Measurements from ENCODE around the gene RPUSD3. TPM values are rescaled to one million over a fixed set of nuclear protein-coding genes. Genes with fewer than 3 reads are reported as not detected.
"Not testable (repeated sequence)": the region's sequence is repeated elsewhere in the genome, so short reads cannot be mapped to it uniquely, and the experiment has no call there.

Gene RPUSD3
- total RNA-seq, 1 experiment from 2014 or later, result 53.2 TPM

GRCh38 chr3:9878700-9879099 lies 34.9 kb upstream of the RPUSD3 start:
- POLR2A ChIA-PET (ENCODE audit: unreplicated experiment), result no interaction called here
- intact Hi-C loops (cut with micrococcal nuclease; ENCODE audit: unreplicated experiment), result no loop called here
- H3K9me3 ChIP-seq (ENCODE audit: insufficient read depth, low read depth), result no peaks in the 10 kb centered on the region
- H2AFZ ChIP-seq, result no peak overlapping the region
- peaks cover 15% of the 10 kb centered on the region for H3F3A ChIP-seq (ENCODE audit: insufficient read depth, low read depth)
- no peaks in the 10 kb centered on the region for H3K36me3 ChIP-seq (ENCODE audit: low read depth)
- H3K27me3 ChIP-seq (ENCODE audit: insufficient read depth, low read depth), result no peaks in the 10 kb centered on the region
- BruUV-seq (replicated peaks), result no TSS peak
- H4K20me1 ChIP-seq (ENCODE audit: insufficient read depth), result no peaks in the 10 kb centered on the region
- peaks cover 31% of the 10 kb centered on the region for H3K4me1 ChIP-seq (replicated peaks; ENCODE audit: insufficient read depth)
- no peaks in the 10 kb centered on the region for H3K9me2 ChIP-seq (ENCODE audit: insufficient read depth)
- H3K4me2 ChIP-seq, result peak overlapping the region; percentile 29; the same call in 1 of the 2 replicates
- CTCF ChIA-PET, result no interaction called here
- no peak overlapping the region for H3K27ac ChIP-seq
- H3K4me3 ChIP-seq, result no peak overlapping the region
- TF ChIP-seq EZH2 (IDR thresholded peaks at IDR 0.05; ENCODE audit: low read depth) (no peak), CTCF (conservative IDR thresholded peaks at IDR 0.05) (no peak)
- H3K79me2 ChIP-seq (ENCODE audit: low read depth), result no peaks in the 10 kb centered on the region
- DNase-seq, result no peak

- DNase-seq, result no peak
- peaks cover 36% of the 10 kb centered on the region for H3K4me1 ChIP-seq (replicated peaks; ENCODE audit: insufficient read depth)
- no TSS peak for BruUV-seq (replicated peaks)
Observed at GRCh38 chr3:9876991-9877390, 33.2 kb upstream of the RPUSD3 start.

GRCh38 chr3:9876255-9876654 lies 32.4 kb upstream of the RPUSD3 start:
- H3K79me2 ChIP-seq (ENCODE audit: low read depth); H3K27ac ChIP-seq; DNase-seq; POLR2A ChIA-PET (ENCODE audit: unreplicated experiment); H3K36me3 ChIP-seq (ENCODE audit: low read depth); BruUV-seq (replicated peaks); H3K9me2 ChIP-seq (ENCODE audit: insufficient read depth); H2AFZ ChIP-seq; H3K27me3 ChIP-seq (ENCODE audit: insufficient read depth, low read depth); CTCF ChIA-PET; H3K9me3 ChIP-seq (ENCODE audit: insufficient read depth, low read depth); H3K4me2 ChIP-seq; H3K4me3 ChIP-seq; H4K20me1 ChIP-seq (ENCODE audit: insufficient read depth); intact Hi-C loops (cut with micrococcal nuclease; ENCODE audit: unreplicated experiment): not testable (repeated sequence)
- Histone ChIP-seq H3K4me1 (replicated peaks; ENCODE audit: insufficient read depth) (peaks cover 43% of the 10 kb centered on the region), H3F3A (ENCODE audit: insufficient read depth, low read depth) (peaks cover 11% of the 10 kb centered on the region; the same call in 1 of the 2 replicates)

More at GRCh38 chr3:9876991-9877390, 33.2 kb upstream of the RPUSD3 start:
- intact Hi-C loops (cut with micrococcal nuclease; ENCODE audit: unreplicated experiment), result no loop called here
- TF ChIP-seq EZH2 (IDR thresholded peaks at IDR 0.05; ENCODE audit: low read depth), result no peak
- TF ChIP-seq CTCF (conservative IDR thresholded peaks at IDR 0.05), result no peak
- Histone ChIP-seq H3K27me3 (ENCODE audit: insufficient read depth, low read depth) (no peaks in the 10 kb centered on the region), H2AFZ (no peak overlapping the region), H4K20me1 (ENCODE audit: insufficient read depth) (no peaks in the 10 kb centered on the region), H3K9me3 (ENCODE audit: insufficient read depth, low read depth) (no peaks in the 10 kb centered on the region), H3K27ac (no peak overlapping the region), H3F3A (ENCODE audit: insufficient read depth, low read depth) (peaks cover 8% of the 10 kb centered on the region; the same call in 1 of the 2 replicates), H3K36me3 (ENCODE audit: low read depth) (no peaks in the 10 kb centered on the region), H3K9me2 (ENCODE audit: insufficient read depth) (no peaks in the 10 kb centered on the region), H3K4me2 (no peak overlapping the region), H3K4me3 (no peak overlapping the region), H3K79me2 (ENCODE audit: low read depth) (no peaks in the 10 kb centered on the region)
- ChIA-PET CTCF (interaction anchor here (0.7 kb wide), 1 partner anchor 35 kb away, joined by 3 read pairs; no protein-coding TSS in a partner anchor), POLR2A (ENCODE audit: unreplicated experiment) (no interaction called here)

GRCh38 chr3:9875448-9875847 lies 31.6 kb upstream of the RPUSD3 start:
- POLR2A ChIA-PET (ENCODE audit: unreplicated experiment), result no interaction called here

GRCh38 chr3:9872067-9872466 lies 28.3 kb upstream of the RPUSD3 start:
- peaks cover 18% of the 10 kb centered on the region for H3F3A ChIP-seq (ENCODE audit: insufficient read depth, low read depth)
- H2AFZ ChIP-seq; H3K4me2 ChIP-seq; H3K36me3 ChIP-seq (ENCODE audit: low read depth); H3K27ac ChIP-seq; BruUV-seq (replicated peaks); POLR2A ChIA-PET (ENCODE audit: unreplicated experiment); DNase-seq; intact Hi-C loops (cut with micrococcal nuclease; ENCODE audit: unreplicated experiment); H4K20me1 ChIP-seq (ENCODE audit: insufficient read depth); H3K27me3 ChIP-seq (ENCODE audit: insufficient read depth, low read depth); H3K79me2 ChIP-seq (ENCODE audit: low read depth); H3K9me3 ChIP-seq (ENCODE audit: insufficient read depth, low read depth); H3K4me3 ChIP-seq; H3K9me2 ChIP-seq (ENCODE audit: insufficient read depth): not testable (repeated sequence)
- peaks cover 31% of the 10 kb centered on the region for H3K4me1 ChIP-seq (replicated peaks; ENCODE audit: insufficient read depth)
- CTCF ChIA-PET, result interaction anchor here (1.1 kb wide), 1 partner anchor 45 kb away, joined by 3 read pairs; the partner anchor contains the start of gene IL17RC

More at GRCh38 chr3:9875448-9875847, 31.6 kb upstream of the RPUSD3 start:
- no peaks in the 10 kb centered on the region for H4K20me1 ChIP-seq (ENCODE audit: insufficient read depth)
- no peak for DNase-seq
- no peaks in the 10 kb centered on the region for H3K9me3 ChIP-seq (ENCODE audit: insufficient read depth, low read depth)
- no peaks in the 10 kb centered on the region for H3K9me2 ChIP-seq (ENCODE audit: insufficient read depth)
- CTCF ChIA-PET, result interaction anchor here (0.6 kb wide), 1 partner anchor 376 kb away, joined by 3 read pairs; no protein-coding TSS in a partner anchor
- H3K27me3 ChIP-seq (ENCODE audit: insufficient read depth, low read depth), result no peaks in the 10 kb centered on the region
- peaks cover 16% of the 10 kb centered on the region for H3F3A ChIP-seq (ENCODE audit: insufficient read depth, low read depth)
- H3K27ac ChIP-seq, result peak overlapping the region; percentile 1; the same call in 1 of the 2 replicates
- H3K4me1 ChIP-seq (replicated peaks; ENCODE audit: insufficient read depth), result peaks cover 51% of the 10 kb centered on the region
- no TSS peak for BruUV-seq (replicated peaks)
- H3K4me2 ChIP-seq, result no peak overlapping the region
- intact Hi-C loops (cut with micrococcal nuclease; ENCODE audit: unreplicated experiment), result no loop called here
- H3K36me3 ChIP-seq (ENCODE audit: low read depth), result no peaks in the 10 kb centered on the region
- no peaks in the 10 kb centered on the region for H3K79me2 ChIP-seq (ENCODE audit: low read depth)
- no peak overlapping the region for H3K4me3 ChIP-seq
- no peak overlapping the region for H2AFZ ChIP-seq
- TF ChIP-seq EZH2 (IDR thresholded peaks at IDR 0.05; ENCODE audit: low read depth) (no peak), CTCF (conservative IDR thresholded peaks at IDR 0.05) (no peak)
